ENCODE measurements around the gene FBLN2. TPM values are rescaled to one million over a fixed set of nuclear protein-coding genes. Genes with fewer than 3 reads are reported as not detected.

FBLN2 gene
- total and polyA plus RNA-seq, 2 of the 4 experiments (the other 2 are of a cell fraction), result 11.8 to 60.8 TPM

DNA sequence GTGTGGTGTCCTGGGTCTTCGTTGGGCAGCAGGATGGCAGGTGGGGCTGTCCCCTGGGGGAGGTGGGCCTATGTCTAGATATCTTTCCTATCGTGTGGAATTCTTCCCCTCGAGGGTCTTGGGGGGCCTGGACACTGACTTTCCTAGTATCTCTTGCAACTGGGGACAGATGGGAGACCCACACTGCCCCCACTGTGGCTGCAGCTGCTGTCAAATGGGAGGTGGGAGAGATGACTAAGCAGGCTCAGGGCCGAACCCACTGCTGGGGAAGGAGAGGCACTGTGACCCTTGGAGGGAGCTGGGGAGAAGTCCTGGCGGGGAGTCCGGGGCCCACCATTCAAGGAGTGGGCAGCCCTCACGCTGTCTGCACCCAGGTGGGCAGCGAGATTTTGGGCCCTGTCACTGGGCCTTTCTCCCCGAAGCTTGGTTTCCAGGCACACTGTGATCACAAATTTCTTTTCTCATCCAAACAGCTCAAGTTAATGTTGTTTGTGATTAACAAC, 2.9 kb upstream of the FBLN2 start:
- H3K27me3 ChIP-seq (ENCODE audit: control insufficient read depth, insufficient read depth, low read length), result no peaks in the 10 kb centered on the region; the same call in 1 of the 2 replicates
- WGBS, 2 experiments (ENCODE audit: extremely low coverage in 2 of 2, insufficient read length in 1 of 2), result 80% methylated on average over 1 of the region's 9 CpGs; no CpG with 5 or more reads in 1 of the 2 experiments
- in situ Hi-C loops (cut with MboI; ENCODE audit: low sequenced_read_pairs), result no loop called here

More for the DNA sequence above, 2.9 kb upstream of the FBLN2 start:
- Histone ChIP-seq H4K5ac (ENCODE audit: low read depth, low read length) (peak overlapping the region; percentile 38), H3K9ac (ENCODE audit: low read depth, low read length) (no peak overlapping the region), H3K23ac (ENCODE audit: low read depth, low read length) (no peak overlapping the region), H4K8ac (ENCODE audit: low read depth in 2 of 2, low read length in 2 of 2) (peak overlapping the region in 1 of 2 experiments; percentile 90; a peak in 2 of 4 replicates), H4K91ac (ENCODE audit: insufficient read depth, low read depth, low read length) (peak overlapping the region; percentile 21), H3K56ac (ENCODE audit: extremely low read depth, insufficient read depth, low read length) (no peak overlapping the region), H3K4me3 (ENCODE audit: insufficient read depth, low read depth, low read length) (no peak overlapping the region), H3K4me1 (ENCODE audit: control insufficient read depth, insufficient read depth, low read length) (peaks cover 18% of the 10 kb centered on the region), H2BK20ac (ENCODE audit: low read depth, low read length) (peak overlapping the region; percentile 33), H4K20me1 (ENCODE audit: insufficient read depth, low read length) (no peaks in the 10 kb centered on the region), H3K4me2 (ENCODE audit: low read depth, low read length) (no peak overlapping the region), H3K4ac (ENCODE audit: low read depth, low read length) (peak overlapping the region; percentile 91), H2BK15ac (ENCODE audit: low read depth, low read length) (peak overlapping the region; percentile 62; the same call in 1 of the 3 replicates), H2BK120ac (ENCODE audit: low read depth, low read length) (peak overlapping the region; percentile 93), H3K79me1 (ENCODE audit: low read depth in 1 of 2, low read length in 2 of 2) (no peaks in the 10 kb centered on the region), H3K36me3 (ENCODE audit: control insufficient read depth, insufficient read depth, low read length) (no peaks in the 10 kb centered on the region), H3K18ac (ENCODE audit: low read depth, low read length) (no peak overlapping the region), H3K14ac (replicated peaks; ENCODE audit: low read depth, low read length) (peak overlapping the region; percentile 85; the same call in 1 of the 2 replicates), H3K9me1 (ENCODE audit: insufficient read depth, low read length) (peaks cover 17% of the 10 kb centered on the region), H2AK5ac (ENCODE audit: low read depth, low read length) (0 out of 2 replicates have a peak overlapping the region, but pooled peaks have one; percentile 40), H3K27ac (ENCODE audit: insufficient read depth, low read length) (no peak overlapping the region), H2AFZ (replicated peaks; ENCODE audit: low read length, poor library complexity) (peak overlapping the region; percentile 78), H3K9me3 (ENCODE audit: control insufficient read depth, insufficient read depth, low read length) (0 out of 2 replicates have a peak, but pooled peaks cover 3% of the 10 kb centered on the region), H2BK5ac (ENCODE audit: low read depth, low read length, poor library complexity, severe bottlenecking) (no peak overlapping the region), H2AK9ac (replicated peaks; ENCODE audit: low read depth, low read length, poor library complexity) (peak overlapping the region; percentile 50)
- ATAC-seq (ENCODE audit: low read depth), result no peak
- CTCF ChIA-PET, result interaction anchor here (1.5 kb wide), 1 partner anchor 102 kb away, joined by 6 read pairs; no protein-coding TSS in a partner anchor
- dilution Hi-C loops (cut with HindIII; ENCODE audit: low sequenced_read_pairs, unreplicated experiment) (no loop called here), intact Hi-C loops (cut with micrococcal nuclease) (no loop called here)
- no peak for TF ChIP-seq NFE2L2 (IDR thresholded peaks at IDR 0.05; ENCODE audit: low read depth, low read length)
- TF ChIP-seq RCOR1 (IDR thresholded peaks at IDR 0.05; ENCODE audit: insufficient replicate concordance, low read length), result no peak
- no peak for TF ChIP-seq RAD21 (IDR thresholded peaks at IDR 0.05; ENCODE audit: low read length)
- no peak for TF ChIP-seq RFX5 (IDR thresholded peaks at IDR 0.05; ENCODE audit: low read depth, low read length)
- TF ChIP-seq MAZ (IDR thresholded peaks at IDR 0.05; ENCODE audit: borderline replicate concordance, low read depth, low read length), result no peak
- TF ChIP-seq MAFK (IDR thresholded peaks at IDR 0.05; ENCODE audit: low read depth, low read length), result no peak
- TF ChIP-seq FOS (IDR thresholded peaks at IDR 0.05; ENCODE audit: low read depth, low read length), result no peak
- TF ChIP-seq CHD1 (IDR thresholded peaks at IDR 0.05; ENCODE audit: low read depth, low read length), result no peak
- TF ChIP-seq SMC3 (IDR thresholded peaks at IDR 0.05; ENCODE audit: low read depth, low read length), result no peak
- BruUV-seq (replicated peaks), result no TSS peak
- POLR2A ChIA-PET (ENCODE audit: unreplicated experiment), result no interaction called here
- no peak for DNase-seq

Data from IMR-90 (cell line).